ENCODE results near the gene ZRANB3. TPM values are rescaled to one million over a fixed set of nuclear protein-coding genes. Genes with fewer than 3 reads are reported as not detected.

The ZRANB3 gene
- polyA plus RNA-seq, 1 donor (not counting 4 experiments of a cell fraction or from before 2014, with no cell fraction given): 10.6 TPM

DNA sequence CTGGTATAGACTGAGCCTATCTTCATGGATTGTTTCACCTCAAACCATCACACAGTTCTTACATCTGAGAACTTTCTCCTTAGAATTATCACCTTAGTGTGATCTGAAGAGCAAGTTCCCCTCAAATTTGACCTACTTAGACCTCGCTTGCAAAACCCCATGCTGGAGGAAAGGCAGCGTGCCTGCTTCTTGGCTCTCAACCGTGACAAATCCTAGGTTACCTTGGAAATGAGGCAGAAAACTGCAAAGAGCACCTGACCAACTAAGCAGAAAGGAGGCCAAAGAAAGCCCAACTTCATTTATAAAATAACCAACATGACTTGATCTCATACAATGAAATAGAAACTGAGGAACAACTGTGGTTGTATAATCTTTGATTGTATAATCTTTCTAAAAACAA, 332.5 kb downstream of the ZRANB3 start:
- FAIRE-seq: no peak

DNA sequence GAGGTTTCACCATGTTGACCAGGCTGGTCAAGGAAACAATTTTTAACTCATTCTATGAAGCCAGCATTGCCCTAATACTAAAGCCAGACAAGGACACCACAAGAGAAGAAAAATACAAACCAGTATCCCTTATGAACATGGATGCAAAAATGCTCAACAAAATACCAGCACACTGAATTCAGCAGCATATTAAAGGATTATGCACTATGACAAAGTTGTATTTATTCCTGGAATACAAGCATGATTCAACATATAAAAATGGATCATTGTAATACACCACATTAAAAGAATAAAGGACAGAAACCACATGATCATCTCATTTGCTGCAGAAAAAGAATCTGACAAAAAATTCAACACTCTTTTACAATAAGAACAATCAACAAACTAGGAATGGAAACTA, 340.2 kb downstream of the ZRANB3 start:
- Histone ChIP-seq H3K9me1 (ENCODE audit: control insufficient read depth, extremely low read depth, insufficient read depth, low read length) (no peaks in the 10 kb centered on the region), H3K79me2 (ENCODE audit: control insufficient read depth, insufficient read depth, low read length) (no peaks in the 10 kb centered on the region), H4K20me1 (ENCODE audit: control insufficient read depth, extremely low read depth, insufficient read depth, low read length) (no peaks in the 10 kb centered on the region), H3K9me3 (ENCODE audit: control insufficient read depth, low read depth, low read length) (no peaks in the 10 kb centered on the region), H3K4me2 (ENCODE audit: control insufficient read depth, extremely low read depth, insufficient read depth, low read depth, low read length) (no peak overlapping the region), H3K36me3 (ENCODE audit: control insufficient read depth in 2 of 2, extremely low read depth in 1 of 2, insufficient read depth in 2 of 2, low read length in 2 of 2) (peaks cover 0 to 2% of the 10 kb centered on the region in 2 experiments), H3K27me3 (ENCODE audit: control insufficient read depth, extremely low read depth, insufficient read depth, low read length) (no peaks in the 10 kb centered on the region), H2AFZ (ENCODE audit: control insufficient read depth, low read length) (no peak overlapping the region), H3K4me1 (ENCODE audit: control insufficient read depth, extremely low read depth, insufficient read depth, low read length) (no peaks in the 10 kb centered on the region), H3K9ac (ENCODE audit: control insufficient read depth, extremely low read depth, insufficient read depth, low read length) (no peak overlapping the region), H3K27ac (ENCODE audit: control insufficient read depth, insufficient read depth, low read length) (no peak overlapping the region), H3K4me3 (ENCODE audit: control insufficient read depth in 2 of 3, extremely low read depth in 1 of 3, insufficient read depth in 2 of 3, low read depth in 1 of 3, low read length in 3 of 3) (no peak overlapping the region)
- FAIRE-seq (no peak), DNase-seq (ENCODE audit: low read depth, low spot score) (no peak)
- TF ChIP-seq EZH2 (IDR thresholded peaks at IDR 0.05; ENCODE audit: low read length): no peak
- TF ChIP-seq, protein P1, sequence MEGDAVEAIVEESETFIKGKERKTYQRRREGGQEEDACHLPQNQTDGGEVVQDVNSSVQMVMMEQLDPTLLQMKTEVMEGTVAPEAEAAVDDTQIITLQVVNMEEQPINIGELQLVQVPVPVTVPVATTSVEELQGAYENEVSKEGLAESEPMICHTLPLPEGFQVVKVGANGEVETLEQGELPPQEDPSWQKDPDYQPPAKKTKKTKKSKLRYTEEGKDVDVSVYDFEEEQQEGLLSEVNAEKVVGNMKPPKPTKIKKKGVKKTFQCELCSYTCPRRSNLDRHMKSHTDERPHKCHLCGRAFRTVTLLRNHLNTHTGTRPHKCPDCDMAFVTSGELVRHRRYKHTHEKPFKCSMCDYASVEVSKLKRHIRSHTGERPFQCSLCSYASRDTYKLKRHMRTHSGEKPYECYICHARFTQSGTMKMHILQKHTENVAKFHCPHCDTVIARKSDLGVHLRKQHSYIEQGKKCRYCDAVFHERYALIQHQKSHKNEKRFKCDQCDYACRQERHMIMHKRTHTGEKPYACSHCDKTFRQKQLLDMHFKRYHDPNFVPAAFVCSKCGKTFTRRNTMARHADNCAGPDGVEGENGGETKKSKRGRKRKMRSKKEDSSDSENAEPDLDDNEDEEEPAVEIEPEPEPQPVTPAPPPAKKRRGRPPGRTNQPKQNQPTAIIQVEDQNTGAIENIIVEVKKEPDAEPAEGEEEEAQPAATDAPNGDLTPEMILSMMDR (optimal IDR thresholded peaks at IDR 0.05 in 1 of 3, IDR thresholded peaks at IDR 0.05 in 1 of 3, conservative IDR thresholded peaks at IDR 0.05 in 1 of 3; ENCODE audit: extremely low read depth in 1 of 3, insufficient read depth in 2 of 3, low read length in 3 of 3): no peak
- dilution Hi-C loops (cut with MboI; ENCODE audit: extremely low pct_ligation_motif_present, low sequenced_read_pairs): no loop called here

More for the DNA sequence above, 332.5 kb downstream of the ZRANB3 start:
- Histone ChIP-seq H4K20me1 (ENCODE audit: control insufficient read depth, extremely low read depth, insufficient read depth, low read length) (no peaks in the 10 kb centered on the region), H3K4me3 (ENCODE audit: control insufficient read depth in 2 of 3, extremely low read depth in 1 of 3, insufficient read depth in 2 of 3, low read depth in 1 of 3, low read length in 3 of 3) (no peak overlapping the region), H3K27me3 (ENCODE audit: control insufficient read depth, extremely low read depth, insufficient read depth, low read length) (no peaks in the 10 kb centered on the region), H3K79me2 (ENCODE audit: control insufficient read depth, insufficient read depth, low read length) (no peaks in the 10 kb centered on the region), H2AFZ (ENCODE audit: control insufficient read depth, low read length) (no peak overlapping the region), H3K4me2 (ENCODE audit: control insufficient read depth, extremely low read depth, insufficient read depth, low read depth, low read length) (no peak overlapping the region), H3K9me3 (ENCODE audit: control insufficient read depth, low read depth, low read length) (no peaks in the 10 kb centered on the region), H3K4me1 (ENCODE audit: control insufficient read depth, extremely low read depth, insufficient read depth, low read length) (no peaks in the 10 kb centered on the region), H3K9ac (ENCODE audit: control insufficient read depth, extremely low read depth, insufficient read depth, low read length) (no peak overlapping the region), H3K36me3 (ENCODE audit: control insufficient read depth in 2 of 2, extremely low read depth in 1 of 2, insufficient read depth in 2 of 2, low read length in 2 of 2) (no peaks in the 10 kb centered on the region), H3K27ac (ENCODE audit: control insufficient read depth, insufficient read depth, low read length) (no peak overlapping the region), H3K9me1 (ENCODE audit: control insufficient read depth, extremely low read depth, insufficient read depth, low read length) (no peaks in the 10 kb centered on the region)
- dilution Hi-C loops (cut with MboI; ENCODE audit: extremely low pct_ligation_motif_present, low sequenced_read_pairs): no loop called here
- TF ChIP-seq, protein P1 (optimal IDR thresholded peaks at IDR 0.05 in 1 of 3, IDR thresholded peaks at IDR 0.05 in 1 of 3, conservative IDR thresholded peaks at IDR 0.05 in 1 of 3; ENCODE audit: extremely low read depth in 1 of 3, insufficient read depth in 2 of 3, low read length in 3 of 3): no peak
- TF ChIP-seq EZH2 (IDR thresholded peaks at IDR 0.05; ENCODE audit: low read length): no peak
- no peak for DNase-seq (ENCODE audit: low read depth, low spot score)
